ENCODE results near the gene SH3PXD2B. TPM values are rescaled to one million over a fixed set of nuclear protein-coding genes. Genes with fewer than 3 reads are reported as not detected.

The SH3PXD2B gene
- total RNA-seq, 3 donors from 2014 or later, result 35.3 to 118 (median 43.9) TPM

- Histone ChIP-seq H3K9me3 (no peaks in the 10 kb centered on the region), H3K36me3 (no peaks in the 10 kb centered on the region), H3K4me3 (peak overlapping the region in 2 of 3 donors; percentile 94 to 97), H3K27ac (peak overlapping the region; percentile 27 to 45), H3K27me3 (no peaks in the 10 kb centered on the region), H3K4me1 (peaks cover 0 to 3% of the 10 kb centered on the region in 2 donors)
- intact Hi-C loops (cut with DNase I; ENCODE audit: low total_unique reads), result no loop called here
- TF ChIP-seq POLR2AphosphoS5 (IDR thresholded peaks at IDR 0.05) (no peak), POLR2A (IDR thresholded peaks at IDR 0.05) (no peak)
- TF ChIP-seq, protein P1, sequence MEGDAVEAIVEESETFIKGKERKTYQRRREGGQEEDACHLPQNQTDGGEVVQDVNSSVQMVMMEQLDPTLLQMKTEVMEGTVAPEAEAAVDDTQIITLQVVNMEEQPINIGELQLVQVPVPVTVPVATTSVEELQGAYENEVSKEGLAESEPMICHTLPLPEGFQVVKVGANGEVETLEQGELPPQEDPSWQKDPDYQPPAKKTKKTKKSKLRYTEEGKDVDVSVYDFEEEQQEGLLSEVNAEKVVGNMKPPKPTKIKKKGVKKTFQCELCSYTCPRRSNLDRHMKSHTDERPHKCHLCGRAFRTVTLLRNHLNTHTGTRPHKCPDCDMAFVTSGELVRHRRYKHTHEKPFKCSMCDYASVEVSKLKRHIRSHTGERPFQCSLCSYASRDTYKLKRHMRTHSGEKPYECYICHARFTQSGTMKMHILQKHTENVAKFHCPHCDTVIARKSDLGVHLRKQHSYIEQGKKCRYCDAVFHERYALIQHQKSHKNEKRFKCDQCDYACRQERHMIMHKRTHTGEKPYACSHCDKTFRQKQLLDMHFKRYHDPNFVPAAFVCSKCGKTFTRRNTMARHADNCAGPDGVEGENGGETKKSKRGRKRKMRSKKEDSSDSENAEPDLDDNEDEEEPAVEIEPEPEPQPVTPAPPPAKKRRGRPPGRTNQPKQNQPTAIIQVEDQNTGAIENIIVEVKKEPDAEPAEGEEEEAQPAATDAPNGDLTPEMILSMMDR (IDR thresholded peaks at IDR 0.05), result no peak
- DNase-seq (ENCODE audit: low spot score in 2 of 2), result no peak
These were observed 173.4 kb downstream of the SH3PXD2B start for GRCh38 chr5:172280929-172281328.

DNA sequence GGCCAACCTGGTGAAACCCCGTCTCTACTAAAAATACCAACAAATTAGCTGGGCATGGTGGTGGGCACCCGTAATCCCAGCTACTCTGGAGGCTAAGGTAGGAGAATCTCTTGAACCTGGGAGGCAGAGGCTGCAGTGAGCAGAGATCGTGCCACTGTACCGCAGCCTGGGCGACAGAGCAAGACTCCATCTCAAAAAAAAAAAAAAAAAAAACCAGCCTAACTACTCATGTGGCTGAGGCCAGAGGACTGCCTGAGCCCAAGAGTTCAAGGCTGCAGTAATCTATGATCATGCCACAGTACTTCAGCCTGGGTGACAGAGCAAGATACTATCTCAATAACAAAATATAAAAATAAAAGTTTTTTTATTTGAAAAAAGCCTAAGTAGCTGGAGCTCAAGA is 174.0 kb downstream of the SH3PXD2B start:
- H3K4me1 ChIP-seq, result peaks cover 0 to 3% of the 10 kb centered on the region in 2 donors
- no peak for DNase-seq (ENCODE audit: low spot score in 2 of 2)
- intact Hi-C loops (cut with DNase I; ENCODE audit: low total_unique reads), result no loop called here
- no peaks in the 10 kb centered on the region for H3K36me3 ChIP-seq
- TF ChIP-seq POLR2AphosphoS5 (IDR thresholded peaks at IDR 0.05), result no peak
- TF ChIP-seq, protein P1 (IDR thresholded peaks at IDR 0.05), result no peak
- no peak for TF ChIP-seq POLR2A (IDR thresholded peaks at IDR 0.05)
- H3K27me3 ChIP-seq, result no peaks in the 10 kb centered on the region
- no peak overlapping the region for H3K4me3 ChIP-seq
- no peaks in the 10 kb centered on the region for H3K9me3 ChIP-seq
- no peak overlapping the region for H3K27ac ChIP-seq

DNA sequence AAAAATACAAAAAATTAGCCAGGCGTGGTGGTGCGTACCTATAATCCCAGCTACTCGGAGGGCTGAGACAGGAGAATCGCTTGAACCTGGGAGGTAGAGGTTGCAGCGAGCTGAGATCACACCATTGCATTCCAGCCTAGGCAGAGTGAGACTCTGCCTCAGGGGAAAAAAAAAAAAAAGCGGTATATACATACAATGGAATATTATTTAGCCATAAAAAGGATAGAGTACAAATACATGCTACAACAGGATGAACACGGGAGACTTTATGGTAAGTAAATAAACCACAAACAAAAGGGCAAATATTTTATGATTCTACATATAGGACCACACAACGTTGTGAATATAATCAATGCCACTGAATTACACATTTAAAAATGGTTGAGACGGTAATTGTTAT is 176.0 kb downstream of the SH3PXD2B start:
- Histone ChIP-seq H3K4me1 (peaks cover 0 to 3% of the 10 kb centered on the region in 2 donors), H3K27me3 (no peaks in the 10 kb centered on the region), H3K36me3 (no peaks in the 10 kb centered on the region), H3K4me3 (no peak overlapping the region), H3K27ac (no peak overlapping the region), H3K9me3 (no peaks in the 10 kb centered on the region)
- intact Hi-C loops (cut with DNase I; ENCODE audit: low total_unique reads), result no loop called here
- no peak for TF ChIP-seq POLR2A (IDR thresholded peaks at IDR 0.05)
- TF ChIP-seq, protein P1 (IDR thresholded peaks at IDR 0.05), result no peak
- TF ChIP-seq POLR2AphosphoS5 (IDR thresholded peaks at IDR 0.05), result no peak
- DNase-seq (ENCODE audit: low spot score in 2 of 2), result no peak

DNA sequence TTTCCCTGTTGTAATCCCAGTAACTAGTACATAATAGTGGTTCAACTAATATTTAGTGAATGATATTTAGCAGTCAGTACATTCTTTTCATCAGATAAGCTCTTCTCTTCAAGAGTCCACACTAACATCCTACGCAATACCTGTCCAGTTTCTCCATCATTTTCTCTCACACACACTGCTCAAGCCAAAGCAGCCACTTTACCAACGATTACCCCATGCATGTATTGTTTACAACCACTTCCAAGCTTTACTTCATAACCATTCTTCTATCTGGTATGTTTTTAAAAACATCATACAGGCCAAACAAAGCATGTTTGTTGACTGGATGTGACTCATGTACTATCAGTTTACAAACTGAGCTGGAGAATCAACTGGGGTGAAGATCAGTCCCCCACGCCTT is 178.1 kb downstream of the SH3PXD2B start:
- no peaks in the 10 kb centered on the region for H3K27me3 ChIP-seq
- H3K27ac ChIP-seq, result peak overlapping the region; percentile 29 to 59
- peaks cover 0 to 1% of the 10 kb centered on the region in 2 donors for H3K4me1 ChIP-seq
- no peaks in the 10 kb centered on the region for H3K9me3 ChIP-seq
- TF ChIP-seq POLR2A (IDR thresholded peaks at IDR 0.05), result no peak
- DNase-seq (ENCODE audit: low spot score in 2 of 2), result no peak
- no peak overlapping the region for H3K4me3 ChIP-seq
- intact Hi-C loops (cut with DNase I; ENCODE audit: low total_unique reads), result no loop called here
- no peaks in the 10 kb centered on the region for H3K36me3 ChIP-seq

Other genes with a start within 250 kb of the SH3PXD2B start
- 10 to 100 TPM; 21.8 to 32.3 (median 27.9) TPM for gene UBTD2, start 170.8 kb downstream of the SH3PXD2B start, total RNA-seq
- gene NEURL1B, start 186.7 kb upstream of the SH3PXD2B start, total RNA-seq, result 10 to 100 TPM in 1 of 3 donors, 1 to 10 TPM in 2; 6.3 to 17.0 (median 9.9) TPM